A673 (cell line): ENCODE data around the gene OR10AD1.

Experiments
- EZH2 ChIP-seq: fragments of 200-600 bp; sonication (generic); IDR thresholded peaks from 2 replicates; pipeline ENCODE4 v1.6.1; 2017; ENCODE audit warnings: borderline replicate concordance, low read depth, mild to moderate bottlenecking, mixed read lengths, antibody characterized with exemption, low read length; ENCODE audit not compliant: poor library complexity, severe bottlenecking
- TF ChIP-seq, protein P1 (sequence below): fragments of 300-800, 200-600 bp; sonication (generic); conservative IDR thresholded peaks from 2 replicates; pipeline ENCODE4 v1.5.1; 2017; ENCODE audit warnings: low read depth, mild to moderate bottlenecking, antibody characterized with exemption, low read length, moderate library complexity, mixed read lengths

DNA sequence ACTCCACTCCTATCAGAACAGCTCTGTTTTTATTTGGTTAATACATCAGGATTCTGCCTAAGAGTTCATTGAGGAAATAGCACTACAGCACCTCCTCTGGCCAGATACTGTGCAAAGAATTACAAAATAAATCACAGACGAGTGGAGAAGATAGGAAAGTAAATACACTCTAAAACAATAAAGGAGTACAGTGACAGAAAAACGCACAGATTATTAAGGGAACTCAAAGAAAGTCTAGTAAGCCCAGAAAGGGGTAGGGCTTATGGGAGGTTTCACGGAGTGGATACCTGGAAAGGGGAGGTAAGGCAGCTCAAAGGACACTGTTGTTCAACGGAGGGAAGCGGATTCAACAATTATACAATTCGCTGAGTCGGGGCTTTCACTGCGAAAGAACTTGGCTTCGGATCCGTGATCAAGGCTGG is 5.5 kb downstream of the OR10AD1 start:
- TF ChIP-seq, protein P1, sequence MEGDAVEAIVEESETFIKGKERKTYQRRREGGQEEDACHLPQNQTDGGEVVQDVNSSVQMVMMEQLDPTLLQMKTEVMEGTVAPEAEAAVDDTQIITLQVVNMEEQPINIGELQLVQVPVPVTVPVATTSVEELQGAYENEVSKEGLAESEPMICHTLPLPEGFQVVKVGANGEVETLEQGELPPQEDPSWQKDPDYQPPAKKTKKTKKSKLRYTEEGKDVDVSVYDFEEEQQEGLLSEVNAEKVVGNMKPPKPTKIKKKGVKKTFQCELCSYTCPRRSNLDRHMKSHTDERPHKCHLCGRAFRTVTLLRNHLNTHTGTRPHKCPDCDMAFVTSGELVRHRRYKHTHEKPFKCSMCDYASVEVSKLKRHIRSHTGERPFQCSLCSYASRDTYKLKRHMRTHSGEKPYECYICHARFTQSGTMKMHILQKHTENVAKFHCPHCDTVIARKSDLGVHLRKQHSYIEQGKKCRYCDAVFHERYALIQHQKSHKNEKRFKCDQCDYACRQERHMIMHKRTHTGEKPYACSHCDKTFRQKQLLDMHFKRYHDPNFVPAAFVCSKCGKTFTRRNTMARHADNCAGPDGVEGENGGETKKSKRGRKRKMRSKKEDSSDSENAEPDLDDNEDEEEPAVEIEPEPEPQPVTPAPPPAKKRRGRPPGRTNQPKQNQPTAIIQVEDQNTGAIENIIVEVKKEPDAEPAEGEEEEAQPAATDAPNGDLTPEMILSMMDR = peak; percentile 63
- TF ChIP-seq EZH2 = no peak
